HEK293 (cell line): ENCODE results near the gene RRP12.

Source experiments
- CTCF ChIA-PET: fragments of 350-600 bp; formaldehyde crosslinking; extraction: SDS; loops from one replicate; lab custom pipeline; 2021; ENCODE audit warnings: antibody characterized with exemption; lab: Yijun Ruan, JAX
- POLR2A ChIA-PET: fragments of 300-600 bp; formaldehyde crosslinking; extraction: SDS; loops from one replicate; lab custom pipeline; 2020; ENCODE audit warnings: antibody characterized with exemption, inconsistent platforms; lab: Yijun Ruan, JAX
- H3K27ac ChIP-seq: fragments of 200-500 bp; sonication (Bioruptor generic); 2 replicates; pipeline ENCODE4 v1.5.1; 2014; ENCODE audit warnings: low read depth, low read length, control low read depth, inconsistent platforms; ENCODE audit errors: extremely low read depth
- H3K36me3 ChIP-seq, 2 experiments: fragments of 200-500 bp in 1 of 2; sonication (Bioruptor generic) in 1 of 2; 1 replicate in 1 of 2; 2 replicates in 1 of 2; pipeline ENCODE4 v1.5.1; 2014 to 2017; ENCODE audit warnings: inconsistent platforms in 2 of 2, low read length in 2 of 2; ENCODE audit not compliant: control insufficient read depth in 2 of 2, insufficient read depth in 1 of 2
- H3K4me1 ChIP-seq: fragments of 200-500 bp; sonication (Bioruptor generic); 2 replicates; pipeline ENCODE4 v1.5.1; 2014; ENCODE audit warnings: mild to moderate bottlenecking, low read length, inconsistent platforms; ENCODE audit not compliant: control insufficient read depth, insufficient read depth
- H3K4me3 ChIP-seq: 2 replicates; pipeline ENCODE4 v1.5.1; 2011; ENCODE audit warnings: low read depth, mild to moderate bottlenecking, control low read depth, low read length, moderate library complexity
- H3K9me3 ChIP-seq: fragments of 200-500 bp; sonication (Bioruptor generic); 2 replicates; pipeline ENCODE4 v1.5.1; 2014; ENCODE audit warnings: low read depth, low read length, inconsistent platforms; ENCODE audit not compliant: control insufficient read depth, insufficient read depth
- HIC1 ChIP-seq: fragments of 450-650 bp; formaldehyde crosslinking; IDR thresholded peaks from 2 replicates; pipeline ENCODE4 v1.5.1; 2016; ENCODE audit warnings: missing biosample characterization, missing genetic modification characterization
- HOXA7 ChIP-seq: sonication (generic); formaldehyde crosslinking; IDR thresholded peaks from 2 replicates; pipeline ENCODE4 v1.8.1; 2022; ENCODE audit warnings: missing genetic modification reagents, borderline replicate concordance
- OSR2 ChIP-seq: fragments of 450-650 bp; formaldehyde crosslinking; IDR thresholded peaks from 2 replicates; pipeline ENCODE4 v1.5.1; 2016; ENCODE audit warnings: missing biosample characterization, missing genetic modification characterization
- OVOL3 ChIP-seq: fragments of 450-650 bp; formaldehyde crosslinking; IDR thresholded peaks from 2 replicates; pipeline ENCODE4 v1.5.1; 2016; ENCODE audit warnings: missing biosample characterization, missing genetic modification characterization
- PRDM1 ChIP-seq: fragments of 450-650 bp; formaldehyde crosslinking; IDR thresholded peaks from 2 replicates; pipeline ENCODE4; 2016; ENCODE audit warnings: missing biosample characterization, missing genetic modification characterization
- TRIM28 ChIP-seq: IDR thresholded peaks from 2 replicates; pipeline ENCODE4 v1.6.1; 2011; ENCODE audit warnings: low read length, control low read depth, borderline replicate concordance
- ZNF175 ChIP-seq: fragments of 450-650 bp; formaldehyde crosslinking; IDR thresholded peaks from 2 replicates; pipeline ENCODE4 v1.5.1; 2016; ENCODE audit warnings: missing biosample characterization, missing genetic modification characterization
- ZNF2 ChIP-seq: fragments of 450-650 bp; formaldehyde crosslinking; IDR thresholded peaks from 2 replicates; pipeline ENCODE4 v1.5.1; 2016; ENCODE audit warnings: missing biosample characterization, missing genetic modification characterization
- ZNF202 ChIP-seq: fragments of 450-650 bp; formaldehyde crosslinking; IDR thresholded peaks from 2 replicates; pipeline ENCODE4 v1.5.1; 2016; ENCODE audit warnings: missing biosample characterization, missing genetic modification characterization, borderline replicate concordance
- ZNF266 ChIP-seq: fragments of 450-650 bp; formaldehyde crosslinking; IDR thresholded peaks from 2 replicates; pipeline ENCODE4 v1.5.1; 2016; ENCODE audit warnings: missing biosample characterization, missing genetic modification characterization, low read depth
- ZNF324 ChIP-seq: fragments of 450-650 bp; formaldehyde crosslinking; IDR thresholded peaks from 2 replicates; pipeline ENCODE4 v1.5.1; 2016; ENCODE audit warnings: missing biosample characterization, missing genetic modification characterization
- ZNF658 ChIP-seq: fragments of 450-650 bp; formaldehyde crosslinking; IDR thresholded peaks from 2 replicates; pipeline ENCODE4; 2016; ENCODE audit warnings: missing biosample characterization, missing genetic modification characterization
- ZNF670 ChIP-seq: fragments of 450-650 bp; formaldehyde crosslinking; IDR thresholded peaks from 2 replicates; pipeline ENCODE4 v1.5.1; 2016; ENCODE audit warnings: missing biosample characterization, missing genetic modification characterization, low read depth
- ZNF707 ChIP-seq: fragments of 450-650 bp; formaldehyde crosslinking; IDR thresholded peaks from 2 replicates; pipeline ENCODE4 v1.5.1; 2016; ENCODE audit warnings: missing biosample characterization, missing genetic modification characterization
- ZNF843 ChIP-seq: fragments of 450-650 bp; formaldehyde crosslinking; IDR thresholded peaks from 2 replicates; pipeline ENCODE4 v1.5.1; 2016; ENCODE audit warnings: missing biosample characterization, missing genetic modification characterization
- TF ChIP-seq, protein P1 (sequence below): fragments of 450-650 bp; formaldehyde crosslinking; IDR thresholded peaks from 2 replicates; pipeline ENCODE4 v1.5.0; 2017; ENCODE audit warnings: missing biosample characterization, missing genetic modification characterization, borderline replicate concordance
- TF ChIP-seq, protein P2 (sequence below): fragments of 450-650 bp; formaldehyde crosslinking; IDR thresholded peaks from 2 replicates; pipeline ENCODE4 v1.5.1; 2016; ENCODE audit warnings: missing biosample characterization, missing genetic modification characterization
- TF ChIP-seq, protein P3 (sequence below): fragments of 450-650 bp; formaldehyde crosslinking; IDR thresholded peaks from 2 replicates; pipeline ENCODE4 v1.5.1; 2017; ENCODE audit warnings: missing biosample characterization, missing genetic modification characterization

The RRP12 gene

DNA sequence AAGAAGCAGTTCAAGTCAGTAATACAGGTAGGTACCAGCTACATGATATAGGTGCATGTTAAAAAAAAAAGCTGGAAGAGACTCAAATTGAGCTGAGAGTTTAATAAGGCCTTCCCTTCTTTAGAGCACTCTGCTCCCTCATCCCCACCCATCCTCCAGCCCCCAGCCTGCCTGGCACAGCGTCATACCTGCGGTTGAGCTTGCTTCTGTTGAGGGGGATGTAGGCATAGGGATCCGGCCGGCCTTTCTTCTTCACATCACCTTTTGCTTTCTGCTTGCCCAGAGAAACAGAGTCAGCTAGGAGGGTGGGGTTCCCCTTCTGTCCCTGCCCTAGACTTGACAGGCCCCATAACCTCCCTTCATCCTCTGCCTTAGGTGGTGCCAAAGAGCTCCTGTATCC lies 42.8 kb downstream of the RRP12 start (continued):
- TF ChIP-seq TRIM28 (no peak), ZNF658 (tag by site-specific recombination) (no peak), HIC1 (tag by site-specific recombination) (no peak)
- TF ChIP-seq, protein P1, sequence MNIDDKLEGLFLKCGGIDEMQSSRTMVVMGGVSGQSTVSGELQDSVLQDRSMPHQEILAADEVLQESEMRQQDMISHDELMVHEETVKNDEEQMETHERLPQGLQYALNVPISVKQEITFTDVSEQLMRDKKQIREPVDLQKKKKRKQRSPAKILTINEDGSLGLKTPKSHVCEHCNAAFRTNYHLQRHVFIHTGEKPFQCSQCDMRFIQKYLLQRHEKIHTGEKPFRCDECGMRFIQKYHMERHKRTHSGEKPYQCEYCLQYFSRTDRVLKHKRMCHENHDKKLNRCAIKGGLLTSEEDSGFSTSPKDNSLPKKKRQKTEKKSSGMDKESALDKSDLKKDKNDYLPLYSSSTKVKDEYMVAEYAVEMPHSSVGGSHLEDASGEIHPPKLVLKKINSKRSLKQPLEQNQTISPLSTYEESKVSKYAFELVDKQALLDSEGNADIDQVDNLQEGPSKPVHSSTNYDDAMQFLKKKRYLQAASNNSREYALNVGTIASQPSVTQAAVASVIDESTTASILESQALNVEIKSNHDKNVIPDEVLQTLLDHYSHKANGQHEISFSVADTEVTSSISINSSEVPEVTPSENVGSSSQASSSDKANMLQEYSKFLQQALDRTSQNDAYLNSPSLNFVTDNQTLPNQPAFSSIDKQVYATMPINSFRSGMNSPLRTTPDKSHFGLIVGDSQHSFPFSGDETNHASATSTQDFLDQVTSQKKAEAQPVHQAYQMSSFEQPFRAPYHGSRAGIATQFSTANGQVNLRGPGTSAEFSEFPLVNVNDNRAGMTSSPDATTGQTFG (tag by site-specific recombination), result no peak

GRCh38 chr10:97356918-97357317 lies 44.2 kb downstream of the RRP12 start:
- peaks cover 6 to 48% of the 10 kb centered on the region in 2 experiments; a peak in 2 of 3 replicates for H3K36me3 ChIP-seq
- TF ChIP-seq, protein P2, sequence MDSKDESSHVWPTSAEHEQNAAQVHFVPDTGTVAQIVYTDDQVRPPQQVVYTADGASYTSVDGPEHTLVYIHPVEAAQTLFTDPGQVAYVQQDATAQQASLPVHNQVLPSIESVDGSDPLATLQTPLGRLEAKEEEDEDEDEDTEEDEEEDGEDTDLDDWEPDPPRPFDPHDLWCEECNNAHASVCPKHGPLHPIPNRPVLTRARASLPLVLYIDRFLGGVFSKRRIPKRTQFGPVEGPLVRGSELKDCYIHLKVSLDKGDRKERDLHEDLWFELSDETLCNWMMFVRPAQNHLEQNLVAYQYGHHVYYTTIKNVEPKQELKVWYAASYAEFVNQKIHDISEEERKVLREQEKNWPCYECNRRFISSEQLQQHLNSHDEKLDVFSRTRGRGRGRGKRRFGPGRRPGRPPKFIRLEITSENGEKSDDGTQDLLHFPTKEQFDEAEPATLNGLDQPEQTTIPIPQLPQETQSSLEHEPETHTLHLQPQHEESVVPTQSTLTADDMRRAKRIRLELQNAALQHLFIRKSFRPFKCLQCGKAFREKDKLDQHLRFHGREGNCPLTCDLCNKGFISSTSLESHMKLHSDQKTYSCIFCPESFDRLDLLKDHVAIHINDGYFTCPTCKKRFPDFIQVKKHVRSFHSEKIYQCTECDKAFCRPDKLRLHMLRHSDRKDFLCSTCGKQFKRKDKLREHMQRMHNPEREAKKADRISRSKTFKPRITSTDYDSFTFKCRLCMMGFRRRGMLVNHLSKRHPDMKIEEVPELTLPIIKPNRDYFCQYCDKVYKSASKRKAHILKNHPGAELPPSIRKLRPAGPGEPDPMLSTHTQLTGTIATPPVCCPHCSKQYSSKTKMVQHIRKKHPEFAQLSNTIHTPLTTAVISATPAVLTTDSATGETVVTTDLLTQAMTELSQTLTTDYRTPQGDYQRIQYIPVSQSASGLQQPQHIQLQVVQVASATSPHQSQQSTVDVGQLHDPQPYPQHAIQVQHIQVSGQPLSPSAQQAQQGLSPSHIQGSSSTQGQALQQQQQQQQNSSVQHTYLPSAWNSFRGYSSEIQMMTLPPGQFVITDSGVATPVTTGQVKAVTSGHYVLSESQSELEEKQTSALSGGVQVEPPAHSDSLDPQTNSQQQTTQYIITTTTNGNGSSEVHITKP, result 0 out of 2 replicates have a peak, but pooled peaks have one; percentile 18
- TF ChIP-seq OVOL3 (tag by site-specific recombination), result no peak
- no peak overlapping the region for H3K27ac ChIP-seq
- CTCF ChIA-PET, result no interaction called here
- no peak overlapping the region for H3K4me3 ChIP-seq
- POLR2A ChIA-PET, result interaction anchor here (0.8 kb wide), 1 partner anchor 380 kb away, joined by 3 read pairs; the partner anchor contains the start of gene ZFYVE27
- no peaks in the 10 kb centered on the region for H3K9me3 ChIP-seq
- no peaks in the 10 kb centered on the region for H3K4me1 ChIP-seq

GRCh38 chr10:97356318-97356914 lies 44.7 kb downstream of the RRP12 start:
- peaks cover 6 to 48% of the 10 kb centered on the region in 2 experiments; a peak in 2 of 3 replicates for H3K36me3 ChIP-seq
- ChIA-PET POLR2A (no interaction called here), CTCF (interaction anchor here (0.5 to 1.2 kb wide), 4 partner anchors 35 to 284 kb away, joined by 3 to 5 read pairs (median 4); no protein-coding TSS in a partner anchor)
- no peak overlapping the region for H3K4me3 ChIP-seq
- no peaks in the 10 kb centered on the region for H3K9me3 ChIP-seq
- H3K4me1 ChIP-seq, result no peaks in the 10 kb centered on the region
- no peak overlapping the region for H3K27ac ChIP-seq
- TF ChIP-seq ZNF202 (no peak), ZNF266 (no peak), ZNF324 (tag by site-specific recombination) (no peak), PRDM1 (tag by site-specific recombination) (no peak), ZNF2 (tag by site-specific recombination) (no peak), ZNF843 (tag by site-specific recombination) (no peak), ZNF175 (no peak), HOXA7 (CRISPR knock-in tag) (no peak), HIC1 (tag by site-specific recombination) (no peak), ZNF670 (no peak), ZNF707 (no peak), OSR2 (no peak)
- TF ChIP-seq, protein P3, sequence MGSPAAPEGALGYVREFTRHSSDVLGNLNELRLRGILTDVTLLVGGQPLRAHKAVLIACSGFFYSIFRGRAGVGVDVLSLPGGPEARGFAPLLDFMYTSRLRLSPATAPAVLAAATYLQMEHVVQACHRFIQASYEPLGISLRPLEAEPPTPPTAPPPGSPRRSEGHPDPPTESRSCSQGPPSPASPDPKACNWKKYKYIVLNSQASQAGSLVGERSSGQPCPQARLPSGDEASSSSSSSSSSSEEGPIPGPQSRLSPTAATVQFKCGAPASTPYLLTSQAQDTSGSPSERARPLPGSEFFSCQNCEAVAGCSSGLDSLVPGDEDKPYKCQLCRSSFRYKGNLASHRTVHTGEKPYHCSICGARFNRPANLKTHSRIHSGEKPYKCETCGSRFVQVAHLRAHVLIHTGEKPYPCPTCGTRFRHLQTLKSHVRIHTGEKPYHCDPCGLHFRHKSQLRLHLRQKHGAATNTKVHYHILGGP, result no peak
